HG02588 (cell line): Measurements from ENCODE around the gene RAPGEF3.

Experiments
- ATAC-seq: cut with Tn5 transposase; IDR thresholded peaks from one replicate; pipeline ENCODE4 v1.9.1; 2021; ENCODE audit warnings: mild to moderate bottlenecking, moderate library complexity; ENCODE audit not compliant: unreplicated experiment

The RAPGEF3 gene

DNA sequence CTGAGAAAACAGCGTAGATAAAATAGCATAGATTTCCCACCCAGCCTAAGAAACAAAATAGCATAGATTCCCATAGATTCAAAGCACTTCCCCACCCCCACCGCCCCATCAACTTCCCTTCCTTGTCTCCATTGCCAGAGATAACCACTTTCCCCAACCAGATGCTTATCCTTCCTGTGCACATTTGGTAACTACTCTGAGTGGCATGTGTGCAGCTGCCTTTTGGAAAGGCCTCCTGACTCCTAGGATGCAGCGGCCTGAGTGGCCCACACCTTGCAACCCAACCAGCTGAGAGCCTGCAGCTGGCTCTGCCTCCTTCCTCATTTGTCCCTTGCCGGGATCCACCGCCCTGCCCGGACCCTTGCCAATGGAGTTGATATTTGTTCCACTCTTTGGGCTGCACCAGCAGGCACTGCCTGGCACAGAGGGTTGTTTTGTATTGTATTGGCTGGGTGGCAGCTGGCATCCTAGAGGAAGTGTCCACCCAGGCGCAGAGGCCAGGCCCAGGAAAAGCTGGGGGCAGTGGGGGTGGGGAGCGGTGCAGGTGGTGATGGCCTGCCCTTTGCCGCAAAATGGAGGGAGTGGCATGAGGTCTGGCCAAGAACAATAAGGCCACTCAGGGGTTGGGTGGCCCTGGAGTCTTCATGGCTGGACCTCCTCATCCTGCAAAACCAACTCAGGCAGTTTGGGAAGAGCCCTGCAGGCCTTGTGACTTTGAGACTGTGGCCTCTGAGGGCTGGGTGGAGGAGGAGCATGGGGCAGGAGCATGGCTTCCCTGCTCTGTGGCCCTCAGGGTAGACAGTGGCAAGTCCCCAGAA is 19.3 kb upstream of the RAPGEF3 start:
- no peak for ATAC-seq

DNA sequence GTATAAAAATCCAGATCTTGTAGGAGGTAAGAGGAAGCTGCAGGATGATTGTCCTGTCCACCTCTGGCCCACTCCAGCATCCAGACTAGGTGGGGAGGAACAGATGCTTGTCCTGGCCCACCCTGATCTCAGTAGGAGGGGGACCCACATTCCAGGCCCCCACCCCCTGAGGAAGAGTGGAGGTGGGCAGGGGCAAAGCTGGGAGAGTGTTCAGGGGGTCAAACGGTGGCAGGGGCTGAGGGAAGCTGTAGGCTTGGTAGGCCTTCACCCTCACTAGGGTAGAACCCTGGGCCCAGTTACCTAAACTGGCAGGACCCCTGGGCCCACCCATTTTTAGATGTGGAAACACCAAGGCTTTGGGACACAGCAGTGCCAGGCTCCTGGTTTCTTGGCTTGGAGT is 18.5 kb upstream of the RAPGEF3 start:
- ATAC-seq: no peak

DNA sequence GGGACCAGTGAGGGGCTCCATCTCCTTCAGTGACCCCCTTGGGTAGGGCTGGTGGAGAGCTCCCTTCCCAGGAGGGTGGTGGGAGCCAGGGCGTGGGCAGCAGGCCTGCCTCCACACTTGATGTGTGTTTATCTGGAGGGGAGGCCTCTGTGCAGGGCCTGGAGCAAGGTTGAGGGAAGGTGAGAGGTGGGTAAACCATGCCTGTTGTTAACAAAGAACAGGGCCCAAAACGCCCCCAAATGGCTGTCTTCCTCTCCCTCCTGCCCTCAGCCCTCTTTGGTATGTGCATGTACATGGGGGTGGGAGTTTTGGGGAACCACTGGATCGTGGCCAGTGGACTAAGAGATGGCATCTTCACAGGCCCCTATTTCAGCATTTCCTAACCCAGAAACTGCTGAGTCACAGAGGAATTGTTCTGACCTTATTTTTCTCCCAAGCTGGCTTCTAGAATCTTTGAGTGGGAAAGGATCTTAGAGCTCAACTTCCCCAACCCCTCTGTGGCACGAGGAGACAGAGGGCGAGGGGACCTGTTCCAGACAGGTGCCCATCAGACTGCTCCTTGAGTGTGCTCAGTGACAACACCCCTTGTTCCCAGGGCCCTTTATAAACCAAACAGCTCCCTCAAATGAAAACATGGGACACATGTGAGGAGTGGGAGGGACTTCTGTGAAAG is 17.9 kb upstream of the RAPGEF3 start:
- ATAC-seq: no peak

DNA sequence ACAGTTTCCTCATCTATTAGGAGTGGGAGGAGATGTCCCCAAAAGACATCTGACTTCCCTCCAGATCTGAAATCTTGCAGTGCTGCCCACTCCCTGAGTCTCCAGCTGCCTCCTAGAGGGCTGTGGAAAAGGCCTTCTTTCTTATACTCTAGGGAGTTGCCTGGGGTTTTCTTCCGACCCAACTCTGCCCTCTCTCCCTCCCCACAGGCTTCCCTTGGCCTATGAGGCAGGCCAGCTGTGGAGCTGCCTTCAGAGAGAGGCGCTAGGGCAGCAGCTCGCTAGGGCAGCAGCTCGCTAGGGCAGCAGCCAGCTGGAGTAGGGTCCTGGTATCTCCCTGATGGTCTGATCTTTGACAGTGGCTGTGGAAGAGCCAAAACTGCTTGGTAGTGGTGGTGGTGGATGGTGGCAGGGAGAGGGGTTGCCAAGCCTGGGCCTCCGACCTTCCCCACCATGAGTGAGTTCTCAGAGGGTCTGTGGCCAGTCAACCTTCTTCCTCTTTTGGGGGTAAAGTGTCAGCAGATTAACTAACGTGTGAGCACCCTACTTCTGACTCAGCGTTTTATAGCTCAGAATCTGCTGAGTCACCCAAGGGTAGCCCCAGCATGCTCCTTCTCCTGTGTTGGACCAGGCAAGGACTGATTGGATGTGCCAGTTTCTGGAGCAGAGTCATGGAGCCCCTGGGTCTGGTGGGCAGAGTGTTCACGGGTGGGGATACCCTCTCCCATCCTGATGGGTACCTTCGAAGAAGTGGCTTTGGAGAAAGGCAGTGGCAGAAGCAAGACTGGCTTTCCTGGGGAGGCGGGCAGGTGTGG is 16.6 kb upstream of the RAPGEF3 start:
- no peak for ATAC-seq

DNA sequence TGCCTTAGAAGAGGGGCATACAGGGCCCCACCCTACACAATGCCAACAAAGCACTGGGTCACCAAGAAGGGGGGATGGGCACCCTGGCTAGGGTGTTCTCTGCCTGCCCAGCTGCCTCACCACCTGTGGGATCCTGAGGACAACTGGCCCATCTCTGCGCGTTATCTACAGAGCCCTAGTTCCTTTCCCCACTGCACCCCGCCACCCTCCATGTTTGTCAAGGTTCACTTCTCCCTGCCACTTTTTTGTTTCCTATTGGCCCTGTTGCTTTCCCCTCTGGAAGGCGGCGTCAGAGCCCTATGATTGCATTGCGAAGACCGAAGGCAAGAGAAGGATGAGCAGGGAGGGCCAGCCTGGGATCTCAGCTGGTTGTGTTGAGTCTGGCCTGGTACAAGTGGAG is 16.0 kb upstream of the RAPGEF3 start:
- ATAC-seq: no peak

DNA sequence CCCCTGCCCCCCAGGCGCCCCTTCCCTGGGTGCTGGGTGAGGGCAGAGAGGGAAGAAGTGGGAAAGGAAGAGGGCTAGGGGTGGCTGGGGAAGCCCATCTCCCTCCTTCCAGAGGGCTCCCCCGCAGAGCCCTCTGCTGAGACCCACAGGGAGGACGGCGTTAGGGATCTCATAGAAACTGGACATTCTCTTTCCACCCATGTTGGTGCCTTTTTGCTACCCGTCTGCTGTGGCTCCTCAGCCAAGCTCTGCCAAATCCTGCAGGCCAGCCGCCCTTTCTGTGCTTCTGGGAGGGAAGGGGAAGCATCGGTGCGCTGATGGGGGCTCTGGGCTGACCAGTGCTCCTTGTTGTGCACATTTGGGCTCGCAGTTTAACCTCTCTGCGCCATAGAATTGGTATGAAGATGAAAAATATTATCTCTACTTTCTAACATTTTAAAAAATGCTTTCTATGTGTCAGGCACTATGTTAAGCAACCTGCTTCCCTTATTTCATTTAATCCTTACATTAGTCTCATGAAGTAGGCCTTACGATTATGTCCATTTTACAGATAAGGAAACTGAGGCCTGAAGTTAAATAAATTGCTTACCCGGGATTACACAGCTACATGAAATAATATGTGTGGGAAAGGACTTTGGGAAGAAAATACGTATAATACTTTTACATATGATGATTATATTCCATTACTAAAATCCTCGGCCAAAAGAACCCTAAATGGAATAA is 15.3 kb upstream of the RAPGEF3 start:
- ATAC-seq: no peak

DNA sequence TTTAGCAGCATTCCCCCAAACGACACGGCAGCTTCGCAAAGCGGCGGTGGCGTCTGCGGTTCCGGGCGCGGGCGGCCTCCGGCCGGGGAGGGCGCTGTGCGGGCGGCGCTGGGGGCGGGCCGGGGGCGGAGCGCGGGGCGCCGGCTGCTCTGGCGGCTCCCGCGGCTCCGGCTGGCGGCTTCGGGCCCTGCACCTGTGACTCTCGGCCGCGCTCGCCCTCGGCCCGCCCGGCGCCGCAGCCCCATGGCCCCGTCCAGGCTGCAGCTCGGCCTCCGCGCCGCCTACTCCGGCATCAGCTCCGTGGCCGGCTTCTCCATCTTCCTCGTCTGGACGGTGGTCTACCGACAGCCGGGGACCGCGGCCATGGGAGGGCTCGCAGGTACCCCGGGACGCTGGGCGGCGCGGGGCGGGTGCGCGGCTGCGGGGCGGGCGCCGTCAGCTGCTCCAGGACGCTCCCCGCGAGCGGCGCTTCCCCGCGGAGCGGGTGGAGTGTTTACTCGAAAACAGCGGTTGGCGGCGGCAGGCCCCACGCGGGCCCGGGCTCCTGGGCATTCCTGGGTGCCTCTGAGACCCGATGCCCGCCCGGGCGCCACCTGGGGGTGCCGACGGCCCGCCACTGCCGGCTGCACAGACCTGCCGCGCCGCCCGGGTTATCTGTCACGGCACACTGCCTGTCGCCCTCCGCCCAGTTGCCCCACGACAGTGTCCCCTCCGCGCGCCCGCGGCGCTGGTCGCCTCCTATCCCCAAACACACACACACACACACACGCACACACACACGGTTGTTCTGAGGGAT is 14.6 kb upstream of the RAPGEF3 start, which contains the start of gene SLC48A1:
Gene SLC48A1 (plus strand): TSS at position 177 of the 796 bp plus-strand sequence. CDS start 67 bp downstream, at position 244.
- peak; percentile 81 for ATAC-seq

DNA sequence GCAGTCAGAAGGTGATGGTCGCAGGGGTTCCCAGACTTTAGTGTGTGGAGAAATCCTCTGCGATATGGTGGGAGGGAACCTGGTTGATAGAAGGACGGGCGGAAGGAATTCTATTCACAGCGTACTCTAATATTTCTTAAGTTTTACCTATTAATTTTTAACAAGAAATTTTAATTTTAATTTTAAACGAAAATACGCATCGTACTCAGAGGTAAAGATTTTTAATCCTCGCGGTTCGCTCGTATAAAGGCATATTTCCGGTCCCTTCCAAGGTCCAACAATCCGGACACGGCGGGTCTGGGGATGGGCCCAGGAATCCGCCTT is 14.0 kb upstream of the RAPGEF3 start:
- ATAC-seq: no peak

DNA sequence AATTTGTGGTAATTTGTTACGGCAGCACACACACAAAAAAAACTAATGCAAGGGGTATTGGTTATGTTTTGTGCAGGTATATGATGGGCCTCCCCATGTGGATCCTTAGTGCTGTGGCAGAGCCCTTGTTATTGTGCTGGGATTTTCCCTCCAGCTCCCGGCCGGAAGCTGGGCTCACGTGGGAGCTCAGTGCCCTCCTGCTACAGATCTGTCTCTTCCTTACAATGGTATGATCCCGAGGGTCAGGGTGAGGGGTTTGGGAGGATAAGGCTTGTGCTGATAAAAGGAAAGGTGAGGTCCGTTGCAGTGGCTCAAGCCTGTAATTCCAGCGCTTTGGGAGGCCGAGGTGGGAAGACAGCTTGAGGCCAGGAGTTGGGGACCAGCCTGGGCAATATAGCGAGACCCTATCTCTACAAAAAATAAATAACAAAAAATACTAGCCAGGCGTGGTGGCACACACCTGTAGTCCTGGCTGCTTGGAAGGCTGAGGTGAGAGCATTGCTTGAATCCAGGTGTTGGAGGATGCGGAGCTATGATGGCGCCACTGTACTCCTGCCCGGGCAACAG is 13.5 kb upstream of the RAPGEF3 start:
- ATAC-seq: no peak

DNA sequence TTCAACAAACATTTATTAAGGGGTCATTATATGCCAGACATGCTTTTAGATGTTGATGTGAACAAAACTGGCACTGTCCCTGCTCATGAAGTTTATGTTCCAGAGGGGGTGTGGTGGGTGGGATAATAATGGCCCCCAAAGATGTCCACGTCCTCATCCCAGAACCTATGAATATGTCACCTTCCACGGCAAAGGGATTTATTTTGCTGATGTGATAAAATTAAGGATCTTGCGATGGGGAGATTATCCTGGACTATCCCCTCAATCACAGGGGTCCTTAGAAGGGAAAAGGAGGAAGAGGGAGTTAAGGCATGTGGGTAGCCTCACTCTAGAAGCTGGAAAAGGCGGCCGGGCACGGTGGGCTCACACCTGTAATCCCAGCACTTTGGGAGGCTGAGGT is 12.6 kb upstream of the RAPGEF3 start:
- no peak for ATAC-seq

DNA sequence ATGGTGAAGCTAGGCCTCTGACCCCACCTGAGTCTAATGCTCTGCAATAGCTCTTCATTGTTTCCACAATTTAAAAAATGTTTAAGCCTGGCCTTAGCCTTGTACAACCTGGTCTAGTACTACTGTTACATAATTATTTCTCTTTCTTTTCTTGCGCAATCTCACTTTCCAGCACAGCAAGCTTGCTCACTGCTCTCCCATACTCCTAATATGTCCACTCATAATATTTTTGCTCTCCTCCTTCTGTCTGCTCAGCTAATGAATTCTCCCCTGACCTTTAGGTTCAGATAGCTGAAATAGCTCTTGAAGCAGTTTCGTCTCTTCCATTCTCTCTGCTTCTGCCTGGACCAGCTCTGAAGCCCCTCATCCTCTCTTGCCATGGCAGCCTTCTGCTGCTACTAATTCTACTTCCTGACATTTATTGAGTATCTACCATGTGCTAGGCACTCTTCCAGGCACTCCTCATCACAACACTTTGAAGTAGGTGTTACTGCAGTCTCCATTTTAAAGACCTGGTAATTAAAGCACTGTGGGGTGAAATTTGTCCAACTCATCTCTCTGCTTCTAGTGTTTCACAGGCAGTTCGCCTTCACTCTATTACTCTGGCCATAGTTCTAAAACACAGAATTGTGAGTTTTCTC is 11.5 kb upstream of the RAPGEF3 start:
- ATAC-seq: no peak

DNA sequence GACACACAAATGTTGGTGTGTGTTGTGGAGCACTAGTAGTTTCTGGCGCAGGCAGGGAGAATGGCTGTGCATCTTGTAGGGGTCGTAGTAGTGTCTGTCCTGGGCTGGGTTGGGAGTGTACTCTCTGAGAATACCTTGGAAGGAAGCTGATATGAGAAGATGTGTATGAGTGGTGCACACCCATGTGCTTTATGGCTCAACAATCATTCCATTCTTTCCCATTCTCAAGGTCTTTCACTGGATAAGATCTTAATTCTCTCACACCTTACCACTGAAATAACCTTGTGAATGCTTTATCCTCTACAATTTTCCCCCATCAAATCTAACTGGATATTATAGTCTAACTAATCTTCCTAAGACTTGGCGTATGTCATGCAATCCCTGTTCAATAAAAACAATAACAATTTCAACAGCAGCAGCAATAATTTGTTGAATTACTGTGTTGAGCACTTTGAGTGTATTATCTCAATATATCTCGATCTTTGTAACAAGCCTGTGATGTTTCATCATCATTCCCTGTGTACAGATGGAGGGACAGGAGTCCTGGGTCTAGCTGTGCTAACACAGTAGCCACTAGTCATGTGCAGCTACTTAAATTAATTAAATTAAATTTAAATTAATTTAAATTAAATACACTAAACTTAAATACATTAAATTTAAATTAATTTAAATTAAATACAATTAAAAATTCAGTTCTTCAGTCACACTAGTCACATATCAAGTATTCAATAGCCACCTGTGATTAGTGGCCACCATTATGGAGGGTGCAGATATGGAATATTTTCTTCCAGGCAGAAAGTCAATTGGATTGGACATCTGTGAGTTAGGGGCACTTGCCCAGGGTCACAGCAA is 10.8 kb upstream of the RAPGEF3 start:
- ATAC-seq: no peak

DNA sequence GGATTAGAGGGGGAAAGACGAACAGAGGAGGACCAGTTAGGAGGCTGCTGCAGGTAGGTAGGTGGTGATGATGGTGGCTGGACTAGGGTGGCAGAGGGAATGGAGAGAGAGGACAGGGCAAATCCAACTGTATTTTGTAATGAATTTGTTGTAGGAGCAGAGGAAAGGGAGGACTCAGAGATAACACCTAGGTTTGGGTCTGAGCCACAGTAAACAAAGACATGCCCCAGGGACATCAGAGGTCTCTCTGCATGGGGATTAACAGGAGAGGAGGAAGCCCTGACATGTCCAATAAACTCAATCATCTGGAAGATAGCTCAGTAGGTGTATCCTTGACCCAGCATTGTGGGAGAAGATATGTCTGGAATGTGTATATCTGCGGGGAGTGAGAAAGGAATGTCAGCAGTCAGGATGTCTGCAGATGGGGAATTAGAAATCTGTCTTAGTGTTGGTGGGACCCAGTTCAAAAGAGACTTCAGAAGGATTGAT is 9.7 kb upstream of the RAPGEF3 start:
- no peak for ATAC-seq

DNA sequence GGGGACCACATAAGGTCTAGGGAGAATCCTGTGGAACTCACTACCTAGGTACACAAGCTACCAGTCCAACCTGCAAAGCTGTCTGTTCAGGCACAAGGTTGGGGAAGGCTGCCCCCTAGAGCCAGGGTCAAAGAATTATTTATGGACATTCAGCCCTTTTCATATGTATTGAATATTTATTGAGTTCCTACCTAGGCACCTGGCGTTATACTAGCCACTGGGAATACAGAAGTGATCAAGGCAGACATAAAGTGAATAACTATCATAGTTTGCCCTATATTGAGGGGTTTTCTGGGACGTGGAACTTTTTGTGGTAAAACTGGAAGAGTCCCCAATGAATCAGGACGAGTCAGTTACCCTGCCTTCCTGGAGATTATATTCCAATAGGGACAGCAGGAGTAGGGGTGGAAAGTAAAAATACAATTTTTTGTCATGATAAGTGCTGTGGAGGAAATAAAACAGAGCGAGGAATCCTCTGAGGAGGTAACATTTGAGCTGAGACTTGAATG is 8.6 kb upstream of the RAPGEF3 start:
- peak; percentile 63 for ATAC-seq

DNA sequence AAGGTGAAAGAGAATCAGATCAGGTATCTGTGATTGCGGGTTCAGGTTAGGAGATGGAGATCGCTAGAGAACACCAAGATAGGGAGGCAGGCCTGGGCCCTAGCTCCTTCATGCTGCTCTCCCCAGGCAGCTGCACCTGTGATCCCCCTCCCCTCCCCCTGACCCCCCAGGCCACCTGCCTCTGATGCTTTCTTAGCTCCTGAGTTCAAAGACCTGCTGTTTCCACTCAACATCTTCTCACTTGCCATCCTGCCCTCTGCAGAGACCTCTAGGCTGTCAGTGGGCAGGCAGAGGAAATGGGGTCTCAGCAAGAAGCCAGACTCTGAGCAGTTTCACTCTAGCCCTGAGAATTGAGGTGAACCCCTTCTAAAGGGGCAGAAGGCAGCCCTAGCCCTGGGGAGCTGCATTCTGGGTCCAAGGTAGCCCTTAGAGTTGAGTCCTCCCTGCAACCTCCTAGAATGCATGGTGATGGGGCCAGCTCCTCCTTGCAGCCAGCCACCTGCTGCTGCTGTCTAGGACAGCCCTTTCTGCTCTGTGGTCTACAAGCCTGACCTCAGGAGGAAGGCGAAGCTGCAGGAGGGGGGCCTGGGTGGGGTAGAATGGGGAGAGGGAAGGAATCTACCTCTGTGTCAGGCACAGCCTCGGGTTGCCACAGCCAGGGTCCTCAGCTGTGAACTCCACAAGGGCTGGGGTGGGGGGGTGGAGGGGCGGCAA is 8.0 kb upstream of the RAPGEF3 start:
- ATAC-seq: no peak

DNA sequence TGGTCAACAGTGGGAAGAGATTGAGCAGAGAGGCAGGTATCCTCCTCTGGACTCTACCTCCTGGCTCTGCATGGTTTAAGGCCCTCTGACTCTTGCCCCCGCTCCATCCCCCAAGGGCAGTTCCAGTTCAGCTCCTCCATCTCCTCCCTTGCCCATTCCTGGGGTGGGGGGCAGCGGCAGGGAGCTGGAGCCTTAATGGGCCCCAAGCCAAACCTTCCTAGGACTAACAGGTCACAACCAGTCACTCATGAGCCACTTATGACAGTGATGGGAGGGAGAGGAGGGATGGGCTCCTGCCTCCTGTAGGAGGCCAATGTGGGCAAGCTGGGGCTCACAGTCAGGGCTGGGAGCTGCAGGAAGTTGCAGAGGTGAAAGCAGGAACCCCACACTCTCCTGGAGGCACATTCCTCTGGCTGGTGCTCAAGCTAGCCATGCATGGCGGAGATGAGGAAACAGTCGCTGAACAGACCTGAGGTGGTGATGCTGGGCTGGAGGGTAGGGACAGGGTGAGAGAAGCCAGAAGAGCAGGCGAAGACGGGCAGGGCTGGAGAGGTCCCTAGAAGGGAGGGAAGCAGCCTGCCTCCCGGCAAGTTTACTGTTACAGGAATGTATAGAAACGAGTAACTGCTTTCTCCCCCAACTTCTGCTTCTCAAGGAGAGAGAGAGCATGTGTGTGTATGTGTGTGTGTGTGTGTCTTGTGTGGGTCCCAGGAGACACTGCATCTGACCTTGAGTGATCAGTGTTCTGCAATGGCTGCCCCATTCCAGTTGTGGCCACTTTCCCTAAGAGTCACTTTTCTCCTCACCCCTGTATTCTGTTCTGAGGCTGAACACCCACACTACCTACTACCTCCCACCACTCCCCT is 5.0 kb upstream of the RAPGEF3 start:
- ATAC-seq: no peak
